Pons (tissue), 1 donor: ENCODE measurements around the gene SKP1.
A peak's percentile ranks its signal among the peaks of the same experiment; 100 is the strongest.

Experiments
- DNase-seq: peaks from one replicate; pipeline ENCODE4 v3.0.0-alpha.2; 2016; ENCODE audit warnings: low spot score

SKP1 gene

DNA sequence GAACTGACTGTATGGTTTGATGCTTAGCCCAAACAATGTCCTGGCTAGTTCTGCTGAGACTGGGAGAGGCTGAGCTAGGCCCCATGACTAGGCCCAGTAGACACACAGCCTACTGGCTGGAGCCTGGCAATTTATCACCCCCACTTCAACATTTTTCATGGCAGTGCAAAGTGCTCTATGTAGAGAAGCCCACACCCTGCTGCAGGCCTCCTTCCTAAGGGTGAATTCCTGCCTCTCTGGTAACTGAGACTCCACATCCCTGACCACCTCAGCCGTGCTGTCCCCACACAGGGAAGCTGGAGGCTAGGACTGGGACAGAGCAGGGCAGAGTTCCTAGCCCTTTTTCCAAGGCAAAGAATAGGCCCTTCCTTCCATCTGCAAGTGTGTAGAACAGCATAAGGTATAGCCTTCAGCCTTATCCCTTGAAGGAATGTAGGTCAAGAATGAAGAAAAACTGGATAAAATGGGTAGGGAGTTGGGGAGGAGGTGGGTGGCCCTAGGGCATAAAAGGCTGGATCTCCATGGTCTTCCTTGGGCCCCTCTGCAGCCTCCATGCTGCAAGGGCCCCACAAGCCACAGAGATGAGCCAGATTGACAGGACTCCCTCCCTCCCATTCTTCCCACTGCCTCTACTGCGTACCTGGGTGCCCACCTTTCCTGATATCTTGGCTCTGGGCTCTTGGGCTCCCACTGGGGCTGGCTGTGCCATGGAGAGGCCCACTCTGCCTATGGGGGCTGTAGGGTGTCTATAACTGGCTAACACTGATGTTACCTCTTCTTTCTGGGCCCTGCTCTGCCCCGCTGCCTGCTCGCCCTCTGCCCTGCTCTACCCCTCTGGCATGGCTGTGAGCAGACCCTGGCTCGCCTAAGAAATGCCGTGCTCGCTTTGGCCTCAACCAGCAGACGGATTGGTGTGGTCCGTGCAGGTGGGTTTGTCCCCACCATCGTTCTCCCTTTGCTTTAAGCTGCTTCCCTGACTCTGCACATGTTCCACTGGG, 32.5 kb downstream of the SKP1 start:
- DNase-seq, result no peak

DNA sequence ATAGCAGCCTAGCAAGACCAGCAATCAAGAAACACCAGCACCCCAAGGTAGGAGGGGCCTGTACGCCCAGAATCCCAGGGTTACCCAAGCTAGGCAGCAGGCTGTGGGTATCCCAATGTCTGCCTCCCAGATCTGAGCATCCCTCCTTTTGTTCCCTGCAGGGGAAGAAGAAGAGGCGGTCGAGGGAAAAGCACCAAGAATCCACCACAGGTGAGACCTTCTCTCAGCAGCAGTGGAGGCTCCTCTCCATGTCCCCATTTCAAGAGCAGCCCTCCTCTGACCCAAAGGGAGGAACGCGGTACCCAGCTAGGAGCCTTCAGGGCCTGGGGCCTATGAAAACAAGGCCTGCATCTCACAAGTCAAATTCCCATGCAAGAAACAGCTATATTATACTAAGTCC, 33.3 kb downstream of the SKP1 start:
- DNase-seq, result no peak

DNA sequence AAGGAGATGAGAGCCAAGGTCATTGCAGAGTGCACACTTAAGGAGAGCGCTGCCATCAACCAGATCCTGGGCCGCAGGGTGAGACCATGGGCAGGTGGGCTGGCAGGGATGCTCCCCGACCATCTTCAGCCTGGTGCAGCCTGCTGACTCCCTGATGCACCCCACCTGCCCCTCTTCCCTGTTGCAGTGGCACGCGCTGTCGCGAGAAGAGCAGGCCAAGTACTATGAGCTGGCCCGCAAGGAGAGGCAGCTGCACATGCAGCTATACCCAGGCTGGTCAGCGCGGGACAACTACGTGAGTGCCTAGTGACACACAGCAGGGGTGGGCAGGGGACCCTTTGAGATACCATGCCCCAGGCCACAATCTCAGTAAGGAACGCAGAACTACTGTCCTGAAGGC, 33.9 kb downstream of the SKP1 start:
- no peak for DNase-seq

DNA sequence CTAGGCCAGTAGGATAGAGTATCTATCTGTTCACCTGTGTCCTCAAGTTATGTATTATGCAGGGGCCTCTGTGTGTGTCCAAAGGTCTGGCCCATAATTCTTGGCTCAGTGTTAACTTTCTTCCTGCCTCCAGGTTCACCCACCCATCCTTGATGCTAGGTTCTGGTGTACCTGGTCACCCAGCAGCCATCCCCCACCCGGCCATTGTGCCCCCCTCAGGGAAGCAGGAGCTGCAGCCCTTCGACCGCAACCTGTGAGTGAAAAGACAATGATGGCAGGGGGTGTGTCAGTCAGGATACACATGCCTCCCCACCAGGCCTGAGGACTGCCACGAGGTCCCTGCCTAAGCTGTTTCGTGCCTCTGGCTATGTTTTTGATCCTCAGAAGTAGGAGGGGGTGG, 34.7 kb downstream of the SKP1 start:
- DNase-seq, result no peak

DNA sequence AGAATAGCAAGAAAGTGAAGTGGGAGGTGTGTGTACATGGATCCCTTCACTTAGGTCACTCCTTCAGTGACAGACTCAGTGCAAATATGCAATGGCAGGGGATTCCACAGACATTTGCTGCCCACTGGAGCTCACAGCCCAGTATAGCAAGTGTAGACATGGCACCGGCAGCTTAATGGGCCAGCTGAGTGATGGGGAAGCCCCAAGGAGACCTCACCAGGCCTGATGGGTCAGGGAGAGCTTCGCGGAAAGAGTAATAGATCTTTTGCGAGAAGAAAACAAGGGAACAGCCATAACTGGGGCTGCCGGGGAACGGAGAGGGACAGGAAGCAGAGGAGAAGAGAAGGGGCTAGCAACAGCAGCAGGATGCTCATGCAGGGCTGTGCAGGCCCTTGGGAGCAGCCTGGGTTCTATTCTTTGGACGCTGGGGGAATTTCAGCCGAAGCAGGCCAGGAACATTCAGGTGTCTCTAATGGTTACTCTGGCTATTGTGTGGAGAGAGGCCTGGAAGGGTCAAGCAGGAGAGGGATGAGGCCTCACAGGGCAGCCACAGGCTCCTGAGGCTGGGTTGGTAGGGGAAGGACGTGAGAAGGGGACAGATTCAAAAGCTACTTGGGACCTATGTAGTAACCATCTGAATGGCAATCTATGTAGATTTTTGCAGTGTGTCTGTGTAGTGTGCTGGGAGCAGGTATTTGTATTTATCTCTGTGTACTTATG, 35.3 kb downstream of the SKP1 start:
- DNase-seq, result no peak

DNA sequence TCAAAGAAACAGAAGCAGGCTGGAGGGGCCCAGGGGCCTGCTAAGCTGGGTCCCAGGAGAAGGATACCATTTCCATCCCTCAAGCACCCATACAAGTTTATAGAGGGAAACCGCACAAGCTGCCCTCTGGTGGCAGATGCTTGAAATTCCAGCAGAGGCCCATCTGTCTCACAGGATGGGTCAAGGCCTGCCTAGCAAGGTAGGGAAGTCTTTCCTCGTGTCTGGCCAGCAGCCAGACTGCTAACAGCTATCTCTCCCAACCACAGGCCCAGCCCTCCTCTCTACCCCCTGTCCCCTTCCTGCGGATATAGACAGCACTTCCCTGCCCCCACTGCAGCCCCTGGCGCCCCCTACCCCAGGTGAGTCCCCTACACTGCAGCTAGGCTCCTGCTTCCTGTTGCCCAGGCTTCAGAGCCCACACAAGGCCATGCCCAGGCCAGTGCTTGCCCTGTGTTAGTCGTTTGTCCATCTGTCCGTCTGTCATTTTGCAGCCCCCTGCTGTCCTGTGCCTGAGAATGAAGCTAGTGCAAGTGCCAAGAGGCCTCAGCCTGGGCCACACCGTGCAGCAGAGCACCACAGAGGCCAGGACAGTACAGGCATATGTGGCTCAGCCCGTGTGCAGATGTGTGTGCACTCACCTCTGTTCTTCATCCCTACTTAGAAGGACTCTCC, 36.1 kb downstream of the SKP1 start:
- DNase-seq, result peak; percentile 77

DNA sequence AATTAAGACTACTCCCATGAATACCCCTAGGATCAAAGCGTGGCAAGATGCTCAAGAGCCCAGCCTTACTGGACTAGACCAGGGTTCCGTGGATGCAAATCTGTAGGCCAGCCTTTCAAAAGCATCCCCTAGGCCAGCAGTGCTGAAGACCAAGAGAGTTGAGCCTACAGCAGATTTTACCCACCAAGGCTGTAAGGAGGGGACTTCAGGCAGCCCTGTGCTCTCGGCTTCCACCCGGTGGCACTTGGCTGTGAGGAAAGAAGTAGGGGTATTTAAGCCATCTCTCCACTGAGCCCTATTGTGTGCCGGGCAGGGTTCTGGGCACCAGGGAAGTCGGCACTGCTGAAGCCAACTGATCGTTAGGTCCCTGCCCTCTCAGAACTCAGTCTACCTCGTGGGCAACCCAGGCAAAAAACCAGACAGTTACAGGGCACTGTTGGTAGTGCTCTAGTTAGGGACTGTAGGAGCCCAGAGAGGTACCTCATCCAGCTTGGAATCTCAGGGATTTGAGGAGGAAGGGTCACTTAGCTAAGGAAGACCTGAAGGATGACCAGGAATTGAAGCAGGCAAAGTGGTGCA, 36.8 kb downstream of the SKP1 start:
- DNase-seq, result no peak

DNA sequence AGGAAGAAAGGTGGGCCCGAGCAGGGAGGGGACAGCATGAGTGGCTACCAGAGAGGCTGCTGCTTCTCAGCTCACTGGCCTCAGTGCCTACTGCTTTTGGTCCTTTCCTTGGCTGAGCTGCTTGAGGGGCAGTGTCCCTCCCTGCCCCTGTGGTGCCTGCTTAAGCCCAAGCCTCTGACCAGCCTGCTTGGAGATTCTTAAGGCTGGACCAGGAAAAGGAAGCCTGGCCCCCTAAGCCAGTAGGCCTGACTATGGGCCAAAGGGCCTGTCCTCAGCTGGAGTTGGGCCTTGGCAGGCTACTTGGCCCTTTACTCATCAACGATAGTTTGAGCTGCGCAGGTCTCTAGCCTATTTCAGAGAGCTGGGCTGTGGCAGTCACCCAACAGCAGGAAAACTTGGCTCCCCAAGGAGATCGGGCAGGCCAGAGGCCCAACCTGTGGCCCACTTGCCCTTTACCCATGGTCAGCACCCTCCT, 37.3 kb downstream of the SKP1 start:
- no peak for DNase-seq

DNA sequence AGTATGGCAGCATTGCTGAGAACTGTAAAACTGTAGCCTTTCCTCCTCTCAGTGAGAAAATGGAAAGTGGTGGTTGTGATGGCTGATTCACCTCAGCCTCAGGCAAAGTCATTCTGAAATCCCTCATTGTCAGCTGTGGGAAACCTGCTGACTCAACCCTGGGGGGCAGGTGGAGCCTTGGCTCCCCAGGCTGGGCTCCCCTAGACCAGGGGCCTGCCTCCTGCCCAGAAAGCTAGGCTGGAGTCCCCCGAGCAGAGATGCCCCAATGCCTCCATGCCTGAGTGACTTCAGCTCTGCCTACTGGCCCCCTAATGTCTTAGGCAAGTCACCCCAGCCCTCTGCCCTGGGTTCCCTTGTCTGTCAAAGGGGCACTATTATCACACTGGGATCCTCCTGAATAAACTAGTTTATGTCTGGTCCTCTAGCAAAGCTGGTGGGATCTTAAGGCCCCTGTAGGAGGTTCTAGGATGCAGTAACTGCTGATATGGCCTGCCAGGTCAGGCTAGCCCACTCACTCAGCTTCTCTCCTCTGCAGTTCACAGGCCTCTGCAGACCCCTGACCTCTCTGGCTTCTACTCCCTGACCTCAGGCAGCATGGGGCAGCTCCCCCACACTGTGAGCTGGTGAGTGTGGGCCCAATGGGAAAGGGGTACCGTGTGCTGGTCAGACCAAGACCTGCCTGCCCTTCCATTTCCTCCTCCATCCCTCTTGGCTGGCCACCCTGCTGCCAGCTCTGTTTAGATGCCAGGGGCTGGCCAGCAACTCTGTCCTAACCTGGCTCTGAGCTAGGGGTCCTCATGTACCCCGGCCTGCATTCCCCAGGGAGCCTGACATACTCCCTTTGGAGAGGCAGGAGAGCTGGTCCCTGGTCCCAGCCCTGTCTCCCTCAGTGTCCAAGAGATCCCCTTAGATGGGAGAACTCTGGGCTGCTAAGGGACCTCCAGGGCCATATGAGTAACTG, 38.1 kb downstream of the SKP1 start:
- DNase-seq, result no peak

DNA sequence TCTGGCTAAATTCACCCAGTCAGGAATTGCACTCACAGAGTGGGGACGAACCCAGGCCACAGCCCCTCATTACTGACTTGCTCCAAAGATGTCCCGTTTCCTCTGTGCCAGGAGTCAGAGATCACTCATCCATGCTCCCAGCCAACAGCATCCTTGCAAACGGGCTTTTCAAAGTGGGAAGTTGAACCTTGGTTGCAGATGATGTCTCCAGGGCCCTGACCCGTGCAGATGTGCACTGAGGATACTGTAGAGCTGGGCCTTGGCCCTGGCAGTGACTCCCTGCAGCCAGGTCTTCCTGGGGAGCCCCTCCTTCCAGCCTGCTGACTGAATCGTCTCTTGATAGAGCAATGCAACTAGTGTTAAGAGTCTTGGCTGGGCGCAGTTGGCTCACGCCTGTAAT, 40.0 kb downstream of the SKP1 start:
- no peak for DNase-seq

DNA sequence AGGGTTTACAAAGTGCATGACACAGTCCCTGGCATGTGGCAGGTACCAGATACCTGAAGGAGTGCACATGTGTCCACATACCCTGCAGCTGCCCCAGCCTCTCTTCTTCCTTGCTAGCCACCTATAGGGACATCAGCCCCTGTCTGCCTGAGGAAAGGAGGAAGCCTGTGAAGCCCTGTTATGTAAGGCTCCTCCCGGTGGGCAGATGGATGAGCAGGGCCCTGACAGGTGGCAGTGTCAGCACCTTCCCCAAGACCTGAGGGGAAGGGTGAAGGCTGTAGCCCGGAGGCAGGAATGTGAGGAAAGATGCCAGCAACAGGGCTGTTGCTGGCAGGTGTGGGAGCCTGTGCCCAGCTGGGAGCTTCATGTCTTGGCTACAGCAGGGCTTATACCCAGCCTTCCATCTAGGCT, 40.5 kb downstream of the SKP1 start:
- no peak for DNase-seq

DNA sequence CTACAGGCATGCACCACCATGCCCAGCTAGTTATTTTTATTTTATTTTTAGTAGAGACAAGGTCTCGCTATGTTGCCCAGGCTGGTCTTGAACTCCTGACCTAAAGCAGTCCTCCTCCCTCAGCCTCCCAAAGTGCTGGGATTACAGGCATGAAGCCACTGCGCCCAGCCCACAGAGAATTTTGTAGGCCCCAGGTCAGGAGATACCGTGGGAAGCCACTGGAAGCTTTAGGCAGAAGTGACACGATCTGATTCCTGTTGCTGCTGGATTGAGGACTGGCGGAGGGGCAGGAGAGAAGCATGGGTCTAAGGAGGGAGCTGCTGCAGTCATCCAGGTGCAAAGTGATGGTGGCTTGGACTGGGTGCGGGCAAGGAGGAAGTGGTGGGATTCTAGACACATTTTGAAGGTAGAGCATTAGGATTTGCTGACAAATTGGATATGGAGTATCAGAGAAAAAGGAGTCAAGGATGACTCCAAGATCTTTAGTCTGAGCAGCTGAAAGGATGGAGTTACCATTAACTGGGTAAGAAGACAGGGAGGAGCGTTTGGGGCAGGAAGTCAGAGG, 41.6 kb downstream of the SKP1 start:
- no peak for DNase-seq

DNA sequence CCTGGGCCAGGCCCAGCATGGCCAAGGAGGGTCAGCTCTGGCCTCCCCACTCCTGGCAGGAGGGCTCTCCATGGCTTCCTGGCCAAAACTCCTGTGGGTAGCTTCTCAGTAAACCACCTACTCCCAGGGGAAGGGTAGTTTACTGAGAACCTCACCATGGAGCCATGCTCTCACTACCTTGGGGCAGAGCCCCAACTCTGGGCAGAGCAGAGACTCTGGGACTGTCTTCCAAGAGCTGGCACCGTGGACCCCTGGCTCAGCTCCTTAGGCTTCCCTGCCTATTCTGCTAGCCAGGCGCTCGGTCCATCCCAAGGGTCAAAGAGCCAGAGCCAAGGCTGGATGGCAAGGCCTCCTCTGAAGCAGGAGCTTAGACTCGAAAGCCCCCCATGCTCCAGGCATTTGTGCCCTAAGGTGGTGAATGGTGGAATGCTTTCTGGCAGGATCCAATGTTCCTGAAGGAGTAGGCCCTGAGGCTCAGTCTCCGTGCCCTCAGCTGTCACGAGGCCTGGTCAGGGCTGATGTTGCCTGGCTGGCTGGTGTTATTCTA, 42.7 kb downstream of the SKP1 start:
- DNase-seq, result no peak

DNA sequence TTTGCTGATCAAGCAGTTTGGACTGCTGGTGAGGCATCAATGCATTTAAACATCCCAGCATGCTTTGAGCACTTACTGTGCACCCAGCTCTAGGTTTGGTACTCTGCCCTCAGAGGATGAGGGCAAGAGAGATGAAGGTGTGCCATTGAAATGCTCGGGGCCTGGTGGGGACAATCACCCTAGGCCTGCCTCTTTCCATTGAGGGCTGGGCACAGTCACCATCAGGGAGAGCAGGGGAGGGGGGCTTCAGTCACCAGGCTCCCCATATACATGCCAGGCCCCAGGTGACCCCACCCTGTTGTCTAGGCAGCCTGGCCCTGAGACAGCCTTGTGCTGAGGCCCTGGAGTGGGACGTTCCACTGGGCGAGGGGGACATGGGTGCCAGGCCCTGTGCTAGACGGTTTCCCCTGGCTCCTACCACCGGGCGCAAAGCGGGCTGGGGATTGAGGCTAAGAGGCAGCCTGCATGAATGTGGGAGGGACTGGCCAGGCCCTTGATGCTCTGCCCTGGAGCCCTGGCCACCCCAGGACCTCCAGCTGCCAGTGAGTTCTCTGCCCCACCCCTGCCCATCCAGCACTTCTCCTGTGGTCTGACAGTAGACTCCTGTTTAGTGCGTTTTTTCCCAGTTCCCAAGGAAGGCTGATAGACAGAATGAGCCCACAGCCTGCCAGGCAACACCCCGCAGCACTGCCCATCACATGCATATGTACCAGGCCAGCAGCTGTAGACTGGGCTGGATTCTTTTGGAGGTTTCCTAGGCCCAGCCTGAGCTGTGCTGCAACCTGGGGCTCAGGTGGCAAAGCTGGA, 43.4 kb downstream of the SKP1 start:
- no peak for DNase-seq

DNA sequence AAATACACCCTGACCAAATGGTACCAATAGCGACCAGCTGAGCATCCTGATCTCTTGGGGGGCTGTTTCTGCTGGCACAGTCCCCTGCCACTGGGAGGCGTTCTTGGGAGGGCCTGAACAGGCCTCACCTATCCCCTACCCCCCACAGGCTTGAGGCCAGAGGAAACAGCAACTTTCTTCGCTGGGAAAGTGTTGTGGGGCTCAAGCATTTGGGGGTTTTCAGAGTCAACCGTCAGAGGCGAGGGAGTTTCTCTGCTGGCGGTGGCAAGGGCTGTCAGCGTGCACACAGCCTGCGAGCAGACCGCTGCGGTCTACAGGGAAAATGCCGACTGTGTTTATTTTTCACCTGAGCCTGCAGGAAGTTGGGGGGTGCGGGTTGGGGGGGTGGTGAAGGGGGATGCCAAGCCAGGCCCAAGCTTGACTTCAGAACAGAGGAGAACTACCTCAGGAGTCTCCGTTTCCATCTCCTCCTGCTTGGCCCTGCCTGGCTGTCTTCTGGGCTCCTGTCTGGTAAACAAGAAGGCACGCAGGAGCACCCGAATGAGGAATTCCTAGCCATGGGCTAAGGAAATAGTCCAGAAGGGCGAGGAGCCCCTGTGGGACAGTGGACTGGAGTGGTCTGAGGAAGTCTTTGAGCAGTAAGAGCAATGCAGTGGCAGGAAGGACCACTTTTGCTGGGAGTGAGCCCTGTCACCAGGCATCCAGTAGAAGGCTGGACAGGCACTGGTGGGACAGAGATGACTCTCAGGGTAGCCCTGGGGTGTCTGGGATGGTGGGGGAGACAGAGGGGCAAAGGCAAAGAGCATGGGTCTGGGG, 44.2 kb downstream of the SKP1 start:
- DNase-seq, result no peak

DNA sequence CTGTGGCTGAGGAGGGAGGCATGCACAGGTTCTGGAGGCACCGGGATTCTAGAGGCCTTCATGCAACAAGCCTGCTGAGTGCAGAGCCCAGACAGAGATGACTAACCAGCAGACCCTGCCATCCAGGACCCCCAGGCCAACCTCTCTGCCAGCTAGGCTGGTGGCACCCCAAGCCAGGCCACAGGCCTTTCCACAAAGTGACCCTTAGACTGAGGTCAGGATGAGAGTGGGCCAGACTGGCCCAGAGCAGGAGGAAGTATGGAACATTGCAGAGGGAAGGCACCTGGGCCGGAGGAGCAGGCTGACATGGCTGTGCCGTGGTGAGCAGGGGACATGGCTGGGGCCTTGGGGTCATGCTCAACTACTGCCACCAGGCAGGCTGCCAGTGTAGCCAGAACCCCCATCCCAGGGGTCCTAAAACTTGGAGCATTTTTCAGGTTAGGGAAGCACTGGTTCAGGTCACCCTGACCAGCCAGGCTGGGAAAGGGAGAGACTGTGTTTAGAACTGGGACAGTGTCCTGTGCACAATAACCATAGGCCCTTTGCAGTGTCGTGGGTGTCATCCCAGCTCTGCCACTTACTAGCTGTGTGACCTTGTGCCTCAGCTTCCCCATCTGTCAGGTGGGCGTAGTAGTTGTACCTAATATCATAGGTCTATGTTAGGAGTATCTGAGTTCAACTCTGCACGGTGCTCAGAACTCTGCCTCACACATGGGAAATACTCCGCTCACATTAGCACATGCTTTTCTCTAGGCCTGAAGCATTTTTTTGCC, 45.0 kb downstream of the SKP1 start:
- DNase-seq, result no peak

DNA sequence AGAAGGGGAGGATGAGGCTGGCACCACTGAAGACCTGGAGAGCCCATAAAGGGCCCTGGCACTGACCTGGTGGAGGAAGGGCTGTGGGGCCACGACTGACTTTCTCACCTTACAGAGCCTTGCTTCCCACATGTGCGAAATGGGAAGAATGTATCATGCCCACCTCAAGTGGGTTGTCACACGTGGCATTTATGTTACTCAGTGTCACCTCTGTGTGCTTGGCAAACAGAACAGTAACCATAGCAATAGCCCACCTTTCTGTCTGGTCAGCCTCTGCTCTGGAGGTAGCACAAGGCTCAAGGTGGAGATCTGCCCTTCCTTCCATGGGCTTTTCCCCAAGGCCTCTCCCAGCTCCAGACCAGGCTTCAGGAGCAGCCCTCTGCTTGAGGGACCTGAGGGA, 45.6 kb downstream of the SKP1 start:
- no peak for DNase-seq
